ENCODE measurements around the gene ASGR1. TPM values are rescaled to one million over a fixed set of nuclear protein-coding genes. Genes with fewer than 3 reads are reported as not detected.

Gene ASGR1, protein sequence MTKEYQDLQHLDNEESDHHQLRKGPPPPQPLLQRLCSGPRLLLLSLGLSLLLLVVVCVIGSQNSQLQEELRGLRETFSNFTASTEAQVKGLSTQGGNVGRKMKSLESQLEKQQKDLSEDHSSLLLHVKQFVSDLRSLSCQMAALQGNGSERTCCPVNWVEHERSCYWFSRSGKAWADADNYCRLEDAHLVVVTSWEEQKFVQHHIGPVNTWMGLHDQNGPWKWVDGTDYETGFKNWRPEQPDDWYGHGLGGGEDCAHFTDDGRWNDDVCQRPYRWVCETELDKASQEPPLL
- 1 to 10 TPM in 2 of 10 donors, under 1 TPM in 6, not detected in 2; 0.32 to 1.2 (median 0.55) TPM for total RNA-seq
- under 1 TPM; 0.59 TPM for polyA plus RNA-seq
- long read RNA-seq, donor 1: 0 reads
- long read RNA-seq, donor 2: 0 reads
- long read RNA-seq, donor 3: 0 reads

GRCh38 chr17:7179317-7180254, at the start of gene ASGR1:
ASGR1 (minus strand) TSS chr17:7179370; CDS start chr17:7178563, 807 bp downstream.
- Histone ChIP-seq H3K27ac (no peak within 1 kb of the TSS), H3K36me3 (no peaks in the 10 kb centered on the region), H3K9me3 (no peaks in the 10 kb centered on the region), H3K27me3 (peaks cover 0 to 36% (median 24%) of the 10 kb centered on the region in 7 donors), H3K4me3 (peak within 1 kb of the TSS in 3 of 10 donors; percentile 39 to 56 (median 54)), H3K4me1 (peaks cover 0 to 22% (median 16%) of the 10 kb centered on the region in 9 donors)
- ATAC-seq (no peak), DNase-seq (no peak)
- 56 to 62% methylated on average over 20 of the region's 20 CpGs for WGBS, 2 donors
- intact Hi-C loops (cut with DNase I): loop anchor here in 5 of 10 donors (5.0 to 10.0 kb wide), 3 partner anchors 42 to 265 kb away; no protein-coding TSS in a partner anchor
- TF ChIP-seq, protein P1, sequence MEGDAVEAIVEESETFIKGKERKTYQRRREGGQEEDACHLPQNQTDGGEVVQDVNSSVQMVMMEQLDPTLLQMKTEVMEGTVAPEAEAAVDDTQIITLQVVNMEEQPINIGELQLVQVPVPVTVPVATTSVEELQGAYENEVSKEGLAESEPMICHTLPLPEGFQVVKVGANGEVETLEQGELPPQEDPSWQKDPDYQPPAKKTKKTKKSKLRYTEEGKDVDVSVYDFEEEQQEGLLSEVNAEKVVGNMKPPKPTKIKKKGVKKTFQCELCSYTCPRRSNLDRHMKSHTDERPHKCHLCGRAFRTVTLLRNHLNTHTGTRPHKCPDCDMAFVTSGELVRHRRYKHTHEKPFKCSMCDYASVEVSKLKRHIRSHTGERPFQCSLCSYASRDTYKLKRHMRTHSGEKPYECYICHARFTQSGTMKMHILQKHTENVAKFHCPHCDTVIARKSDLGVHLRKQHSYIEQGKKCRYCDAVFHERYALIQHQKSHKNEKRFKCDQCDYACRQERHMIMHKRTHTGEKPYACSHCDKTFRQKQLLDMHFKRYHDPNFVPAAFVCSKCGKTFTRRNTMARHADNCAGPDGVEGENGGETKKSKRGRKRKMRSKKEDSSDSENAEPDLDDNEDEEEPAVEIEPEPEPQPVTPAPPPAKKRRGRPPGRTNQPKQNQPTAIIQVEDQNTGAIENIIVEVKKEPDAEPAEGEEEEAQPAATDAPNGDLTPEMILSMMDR (IDR thresholded peaks at IDR 0.05): no peak

DNA sequence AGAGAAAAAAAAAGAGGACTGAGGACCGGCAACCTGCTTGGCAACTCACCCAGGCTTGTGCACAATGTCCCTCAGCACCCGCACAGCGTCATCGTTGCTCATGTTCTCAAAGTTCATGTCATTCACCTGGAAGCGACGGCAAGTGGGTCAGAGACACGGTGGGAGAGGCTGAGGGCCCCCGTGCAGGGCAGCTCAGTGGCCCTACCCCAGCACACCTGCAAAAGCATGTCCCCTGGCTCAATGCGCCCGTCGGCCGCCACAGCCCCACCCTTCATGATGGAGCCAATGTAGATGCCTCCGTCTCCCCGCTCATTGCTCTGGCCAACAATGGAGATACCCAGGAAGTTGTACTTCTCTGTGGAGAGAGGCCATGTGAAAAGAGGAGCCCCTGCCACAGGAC, 49.8 kb upstream of the ASGR1 start:
- DNase-seq (no peak), ATAC-seq (no peak)
- H3K9me3 ChIP-seq: no peaks in the 10 kb centered on the region
- no peak overlapping the region for H3K4me3 ChIP-seq
- 91 to 92% methylated on average over 14 of the region's 14 CpGs for WGBS, 2 donors
- H3K27ac ChIP-seq: no peak overlapping the region
- peaks cover 0 to 70% (median 45%) of the 10 kb centered on the region in 9 donors for H3K36me3 ChIP-seq
- intact Hi-C loops (cut with DNase I): no loop called here
- TF ChIP-seq, protein P1 (IDR thresholded peaks at IDR 0.05): no peak
- H3K4me1 ChIP-seq: peaks cover 0 to 52% (median 30%) of the 10 kb centered on the region in 9 donors
- H3K27me3 ChIP-seq: no peaks in the 10 kb centered on the region

DNA sequence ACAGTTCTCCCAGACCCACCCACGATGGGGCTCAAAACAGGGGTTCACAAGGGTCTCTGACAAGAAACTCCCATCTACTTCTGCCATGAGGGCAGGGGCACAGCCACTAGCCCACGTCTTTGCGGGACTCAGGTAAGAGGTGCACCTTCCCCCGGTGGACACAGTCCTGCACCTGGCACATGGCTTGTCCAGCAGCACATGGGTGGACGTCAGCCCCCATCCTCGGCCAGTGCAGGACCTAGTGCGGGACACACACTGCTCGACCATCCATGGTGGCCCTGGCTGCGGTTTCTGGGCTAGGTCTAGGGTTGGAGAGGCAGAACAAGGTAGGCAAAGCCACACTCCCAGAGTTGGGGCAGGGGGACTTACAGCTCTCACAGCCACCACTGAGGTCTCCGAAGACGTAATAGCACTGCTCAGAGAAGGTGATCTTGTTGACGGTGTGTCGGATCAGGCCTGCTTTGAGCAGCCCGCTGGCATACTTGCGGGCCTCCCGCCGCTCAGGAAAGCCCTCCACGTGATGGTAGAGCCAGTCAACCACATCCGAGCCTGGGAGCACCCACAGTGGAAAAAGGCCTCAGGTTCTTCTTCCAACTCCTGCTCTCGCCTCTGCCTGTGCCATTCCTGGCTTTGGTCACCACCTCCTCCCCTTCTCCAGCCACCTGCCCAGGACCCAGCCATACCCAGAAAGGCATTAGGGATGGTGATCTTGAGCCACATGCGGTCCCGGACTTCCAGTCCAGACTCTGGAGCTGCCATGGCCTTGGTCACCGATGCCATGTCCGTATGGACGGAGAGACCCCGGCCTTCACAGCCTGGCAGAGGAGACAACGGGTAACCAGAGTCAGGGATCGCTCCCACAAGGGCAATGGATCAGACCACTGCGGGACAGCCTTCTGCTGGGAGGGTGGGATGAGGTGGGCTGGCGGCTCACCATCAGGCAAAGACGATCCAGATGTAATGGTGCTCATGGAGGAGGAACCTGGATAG, 47.8 kb upstream of the ASGR1 start:
- peaks cover 0 to 45% (median 17%) of the 10 kb centered on the region in 9 donors for H3K4me1 ChIP-seq
- 93 to 94% methylated on average over 31 of the region's 31 CpGs for WGBS, 2 donors
- peak in 1 of 2 donors; percentile 3 for DNase-seq
- H3K36me3 ChIP-seq: peaks cover 0 to 89% (median 50%) of the 10 kb centered on the region in 9 donors
- intact Hi-C loops (cut with DNase I): no loop called here
- no peaks in the 10 kb centered on the region for H3K27me3 ChIP-seq
- H3K9me3 ChIP-seq: no peaks in the 10 kb centered on the region
- no peak for ATAC-seq
- no peak overlapping the region for H3K27ac ChIP-seq
- TF ChIP-seq, protein P1 (IDR thresholded peaks at IDR 0.05): no peak
- no peak overlapping the region for H3K4me3 ChIP-seq

Measured in heart right ventricle (tissue), 16 donors.